Frontal cortex (tissue), 4 donors: Measurements from ENCODE around the gene LIMS2. TPM values are rescaled to one million over a fixed set of nuclear protein-coding genes. Genes with fewer than 3 reads are reported as not detected.

Source experiments
- DNase-seq, 2 donors: peaks; one replicate each; pipeline ENCODE4 v3.0.0; 2012; ENCODE audit warnings: low spot score in 2 of 2
- FAIRE-seq: peaks from 2 replicates; lab custom pipeline; 2012; peaks lifted over from hg19 to GRCh38; lab: Jason Lieb, UNC
- total RNA-seq: library from RNA; depleted of rRNA; stranded (reverse); fragments of >200 nt; gene quantifications from one replicate; pipeline ENCODE4 v1.2.3, GENCODE V29; 2014
- donor health status: control.
- donor health status: control.
- donor health status: control.

The LIMS2 gene
- total RNA-seq, 1 donor from 2014 or later = 1.2 TPM

DNA sequence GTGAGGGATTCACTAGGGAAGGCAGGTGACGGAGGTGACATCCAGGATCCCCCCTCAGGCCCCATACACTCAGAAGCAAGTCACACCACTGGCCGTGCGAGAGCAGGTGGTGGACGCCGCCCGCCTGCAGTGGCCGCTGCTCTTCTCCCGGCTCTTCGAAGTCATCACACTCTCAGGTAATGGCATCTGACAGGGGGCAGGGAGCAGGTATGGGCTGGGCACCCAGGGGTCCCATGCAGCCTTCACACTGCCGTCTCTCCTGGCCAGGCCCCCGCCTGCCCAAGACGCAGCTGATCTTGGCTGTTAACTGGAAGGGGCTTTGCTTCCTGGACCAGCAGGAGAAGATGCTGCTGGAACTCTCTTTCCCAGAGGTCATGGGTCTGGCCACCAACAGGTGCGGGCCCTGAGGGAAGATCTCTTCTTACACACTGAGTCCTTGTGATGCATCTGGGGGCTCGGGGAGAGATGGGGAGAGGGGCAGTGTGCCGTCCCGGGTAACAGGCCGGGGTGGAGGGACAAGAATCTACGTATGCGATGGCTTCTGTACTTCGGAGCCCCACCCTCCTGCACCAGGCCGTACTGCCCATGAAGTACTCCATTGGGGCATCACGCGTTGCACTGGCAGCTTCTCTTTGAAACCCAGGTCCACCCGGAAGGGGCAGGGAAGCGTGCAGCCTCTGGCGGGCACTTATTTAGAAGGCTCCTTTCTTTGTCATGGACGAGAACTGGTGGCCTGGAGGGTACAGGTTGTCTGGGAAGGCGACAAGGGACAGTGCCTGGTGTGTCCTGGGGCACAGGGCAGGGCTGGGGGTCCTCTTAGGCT is 48.2 kb downstream of the LIMS2 start:
- DNase-seq (no peak), FAIRE-seq (no peak)

DNA sequence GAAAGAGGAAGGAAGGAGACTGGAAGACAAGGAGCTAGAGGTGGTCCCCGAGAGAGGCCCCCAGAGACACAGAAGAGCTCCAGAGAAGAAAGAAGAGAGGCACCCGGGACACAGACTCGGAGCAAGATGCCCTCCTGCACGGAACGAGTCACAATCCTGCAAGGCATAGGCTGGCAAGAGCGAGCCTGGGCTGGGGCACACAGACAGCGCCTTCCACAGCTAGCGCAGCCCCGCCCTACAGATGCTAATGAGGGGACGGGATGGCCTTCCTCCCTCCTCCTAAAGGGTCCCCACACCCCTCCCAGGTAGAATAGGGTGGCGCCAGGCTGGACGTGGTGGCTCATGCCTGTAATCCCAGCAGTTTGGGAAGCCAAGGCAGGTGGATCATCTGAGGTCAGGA is 49.2 kb downstream of the LIMS2 start:
- no peak for DNase-seq
- FAIRE-seq = no peak

DNA sequence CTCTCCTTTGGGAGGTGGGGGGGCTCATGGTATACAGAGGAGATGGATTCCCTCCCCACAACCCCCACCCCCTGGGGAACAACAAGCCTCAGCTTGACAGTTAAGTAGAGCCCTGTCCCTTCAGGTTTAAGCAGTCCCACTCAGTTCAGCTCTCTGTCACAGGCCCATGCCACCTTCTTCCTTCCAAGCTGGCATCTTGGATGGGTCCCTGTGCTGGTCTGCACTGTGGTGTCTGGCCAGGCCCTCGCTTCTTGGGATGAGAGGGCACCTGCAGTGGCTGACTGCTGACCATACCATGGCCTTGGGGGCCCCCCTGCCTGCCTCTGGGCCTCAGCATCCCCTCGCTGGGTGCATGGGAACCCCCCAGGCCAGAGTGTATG is 49.8 kb downstream of the LIMS2 start:
- DNase-seq (no peak), FAIRE-seq (no peak)

DNA sequence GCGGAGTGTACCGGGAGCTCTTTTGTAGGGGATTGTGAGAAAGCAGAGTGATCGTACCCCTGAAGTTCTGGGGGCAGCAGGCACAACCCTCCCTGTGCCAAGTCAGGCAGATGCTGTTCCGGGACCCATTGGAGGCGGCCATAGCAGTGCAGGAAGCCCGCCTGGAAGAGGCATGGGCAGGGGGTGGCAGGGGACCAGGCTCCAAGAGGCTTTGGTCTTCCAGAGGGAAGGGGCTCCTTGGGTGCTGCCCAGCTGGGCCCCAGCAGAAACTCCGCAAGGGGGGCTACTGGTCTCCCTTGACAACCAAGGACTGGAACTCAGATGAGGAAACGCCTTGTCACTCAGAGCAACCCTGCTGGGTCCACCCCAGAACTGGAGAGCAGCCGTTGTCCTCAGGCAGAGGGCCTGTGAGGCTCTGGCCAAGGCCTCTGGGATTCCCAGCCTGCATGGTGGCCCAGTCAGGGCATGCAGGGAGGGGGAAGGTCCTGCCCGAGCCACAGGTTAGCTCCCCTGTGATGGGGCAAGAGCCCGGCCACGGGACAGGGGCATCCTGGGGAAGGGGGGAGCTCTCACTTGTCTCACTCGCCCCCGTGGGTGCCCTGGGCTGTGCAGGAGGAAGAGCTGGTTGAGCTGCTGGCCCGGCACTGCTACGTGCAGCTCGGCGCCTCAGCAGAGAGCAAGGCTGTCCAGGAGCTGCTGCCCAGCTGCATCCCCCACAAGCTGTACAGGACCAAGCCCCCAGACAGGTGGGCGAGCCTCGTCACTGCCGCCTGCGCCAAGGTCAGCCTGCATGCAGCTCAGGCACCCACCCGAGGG is 50.4 kb downstream of the LIMS2 start:
- FAIRE-seq = no peak
- no peak for DNase-seq

DNA sequence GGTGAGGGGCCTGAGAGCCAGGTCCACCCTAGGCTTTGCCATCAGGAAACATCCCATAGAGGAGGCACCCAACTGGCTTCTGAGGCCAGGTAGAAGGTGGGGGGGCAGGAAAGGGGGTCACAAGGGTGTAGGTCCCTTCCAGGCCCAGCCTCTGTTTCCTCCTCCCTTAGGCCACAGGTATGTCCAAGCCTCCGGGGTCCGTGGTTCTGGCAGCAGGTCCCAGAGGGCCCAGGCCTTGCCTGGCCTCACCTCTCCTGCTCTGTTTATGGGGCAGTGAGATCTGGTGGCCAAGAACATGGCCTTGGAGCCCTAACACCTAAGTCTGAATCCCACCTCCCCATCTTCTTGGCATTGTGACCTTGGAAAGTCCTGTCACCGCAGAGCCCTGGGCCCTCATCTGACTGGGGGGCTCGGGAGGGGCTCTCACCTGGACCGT is 51.0 kb downstream of the LIMS2 start:
- no peak for FAIRE-seq

DNA sequence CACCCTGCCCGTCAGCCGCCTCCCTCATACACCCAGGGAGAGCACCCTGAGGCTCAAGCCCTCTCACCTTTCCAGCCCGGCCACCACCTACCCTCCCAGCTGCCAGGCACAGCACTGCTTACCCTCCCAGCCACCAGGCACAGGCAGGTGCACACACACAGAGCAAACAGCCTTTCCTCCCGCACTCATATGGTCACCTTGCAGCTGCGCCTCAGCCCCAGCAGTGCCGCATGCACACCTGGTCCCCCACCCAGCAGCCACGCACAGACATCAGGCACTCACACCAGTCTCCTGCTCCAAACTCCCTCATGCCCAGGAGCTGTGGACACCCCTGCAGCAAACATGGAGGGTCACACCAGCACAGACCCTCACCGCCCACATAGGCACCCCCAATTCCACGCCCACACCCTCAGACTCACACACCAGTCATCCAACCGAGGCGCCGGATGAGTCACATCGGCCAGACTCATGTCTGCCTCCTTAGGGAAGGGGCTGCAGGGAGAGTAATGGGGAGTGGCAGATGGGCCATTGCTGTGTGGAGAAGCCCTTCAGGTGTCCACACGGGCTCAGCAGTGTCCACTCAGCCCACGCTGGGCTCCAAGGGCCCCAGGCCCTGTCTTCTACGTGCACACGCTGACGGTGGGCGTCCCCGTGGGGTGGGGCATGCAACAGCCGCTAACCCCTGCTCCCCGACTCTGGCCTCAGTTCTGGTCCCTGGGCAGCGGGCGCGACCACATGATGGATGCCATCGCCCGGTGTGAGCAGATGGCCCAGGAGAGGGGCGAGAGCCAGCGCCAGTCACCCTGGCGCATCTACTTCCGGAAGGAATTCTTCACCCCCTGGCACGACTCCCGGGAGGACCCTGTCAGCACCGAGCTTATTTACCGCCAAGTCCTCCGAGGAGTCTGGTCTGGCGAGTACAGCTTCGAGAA is 51.7 kb downstream of the LIMS2 start:
- FAIRE-seq = no peak
- peak in 1 of 2 donors; percentile 12 for DNase-seq

More for the DNA sequence above, 51.0 kb downstream of the LIMS2 start:
- DNase-seq = no peak

DNA sequence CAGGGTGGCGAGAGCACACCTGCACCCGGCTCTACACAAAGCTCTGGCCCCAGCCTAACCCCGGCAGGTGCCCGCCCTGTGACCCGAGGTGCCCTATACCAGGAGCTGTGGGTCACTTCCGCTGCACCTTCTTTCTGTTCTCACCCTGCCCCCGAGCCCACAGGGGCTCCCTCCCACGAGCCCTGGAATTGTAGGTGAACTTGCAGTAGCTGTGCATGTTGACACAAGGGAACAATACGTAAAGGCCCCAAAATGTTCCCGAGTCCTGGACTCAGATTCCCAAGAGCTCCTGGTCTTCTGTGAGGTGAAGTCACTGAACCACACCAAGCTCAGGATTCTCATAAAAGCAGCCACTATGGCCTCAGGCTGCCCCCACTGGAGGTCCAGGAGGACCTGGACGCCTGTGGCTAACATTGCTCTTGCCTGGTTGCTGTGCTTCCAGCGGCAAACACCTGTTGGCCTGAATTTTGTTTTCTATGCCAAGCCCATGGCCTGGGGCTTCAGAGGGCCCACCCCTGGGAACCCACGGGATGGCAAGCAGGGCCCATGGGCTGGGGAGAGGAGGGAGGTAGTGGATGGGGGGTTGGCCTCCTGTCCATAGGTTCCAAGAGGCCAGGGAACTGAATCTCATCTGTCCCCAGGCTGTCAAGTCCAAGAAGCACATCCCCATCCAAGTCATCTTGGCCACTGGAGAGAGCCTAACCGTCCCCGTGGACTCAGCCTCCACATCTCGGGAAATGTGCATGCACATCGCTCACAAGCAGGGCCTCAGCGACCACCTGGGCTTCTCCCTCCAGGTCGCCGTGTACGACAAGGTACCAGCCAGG is 52.6 kb downstream of the LIMS2 start:
- DNase-seq = peak in 1 of 2 donors; percentile 20
- no peak for FAIRE-seq

DNA sequence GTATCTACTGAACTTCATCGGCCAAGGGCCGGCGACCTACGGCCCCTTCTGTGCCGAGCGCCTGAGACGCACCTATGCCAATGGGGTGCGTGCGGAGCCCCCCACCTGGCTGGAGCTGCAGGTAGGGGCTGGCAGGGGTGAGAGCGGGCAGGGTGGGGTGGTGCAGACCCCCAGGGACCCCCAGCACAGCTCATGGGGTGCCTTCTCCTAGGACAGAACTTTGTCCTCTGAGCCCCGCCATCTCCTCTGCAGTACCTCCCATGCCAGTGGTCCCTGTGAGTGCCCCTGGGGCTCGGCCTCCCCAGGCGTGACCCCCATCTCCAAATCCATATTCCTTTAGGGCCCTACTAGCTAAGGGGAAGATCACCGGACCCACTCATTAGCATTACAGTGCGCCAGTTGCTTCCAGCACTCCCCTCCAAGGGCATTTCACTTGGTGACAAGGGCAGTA is 53.3 kb downstream of the LIMS2 start:
- no peak for FAIRE-seq
- DNase-seq = no peak

DNA sequence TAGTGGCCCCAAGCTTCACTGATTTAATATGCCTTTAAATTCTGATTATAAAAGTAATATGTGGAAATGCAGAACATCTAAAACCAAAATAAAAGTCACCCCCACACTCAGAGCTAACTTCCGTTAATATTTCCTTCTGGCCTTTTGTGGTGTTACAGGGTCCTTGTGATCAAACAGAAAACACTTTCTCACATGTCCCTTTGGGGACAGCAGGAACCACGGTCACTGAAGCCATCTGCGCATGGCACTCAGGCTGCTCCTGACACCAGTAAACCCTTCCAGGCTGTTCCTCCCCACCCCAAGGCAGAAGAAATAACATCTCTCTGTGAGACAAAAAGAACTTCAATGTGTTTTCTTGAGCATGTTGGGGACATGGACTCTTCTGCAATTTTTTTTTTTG is 54.5 kb downstream of the LIMS2 start:
- no peak for FAIRE-seq
- DNase-seq = no peak

DNA sequence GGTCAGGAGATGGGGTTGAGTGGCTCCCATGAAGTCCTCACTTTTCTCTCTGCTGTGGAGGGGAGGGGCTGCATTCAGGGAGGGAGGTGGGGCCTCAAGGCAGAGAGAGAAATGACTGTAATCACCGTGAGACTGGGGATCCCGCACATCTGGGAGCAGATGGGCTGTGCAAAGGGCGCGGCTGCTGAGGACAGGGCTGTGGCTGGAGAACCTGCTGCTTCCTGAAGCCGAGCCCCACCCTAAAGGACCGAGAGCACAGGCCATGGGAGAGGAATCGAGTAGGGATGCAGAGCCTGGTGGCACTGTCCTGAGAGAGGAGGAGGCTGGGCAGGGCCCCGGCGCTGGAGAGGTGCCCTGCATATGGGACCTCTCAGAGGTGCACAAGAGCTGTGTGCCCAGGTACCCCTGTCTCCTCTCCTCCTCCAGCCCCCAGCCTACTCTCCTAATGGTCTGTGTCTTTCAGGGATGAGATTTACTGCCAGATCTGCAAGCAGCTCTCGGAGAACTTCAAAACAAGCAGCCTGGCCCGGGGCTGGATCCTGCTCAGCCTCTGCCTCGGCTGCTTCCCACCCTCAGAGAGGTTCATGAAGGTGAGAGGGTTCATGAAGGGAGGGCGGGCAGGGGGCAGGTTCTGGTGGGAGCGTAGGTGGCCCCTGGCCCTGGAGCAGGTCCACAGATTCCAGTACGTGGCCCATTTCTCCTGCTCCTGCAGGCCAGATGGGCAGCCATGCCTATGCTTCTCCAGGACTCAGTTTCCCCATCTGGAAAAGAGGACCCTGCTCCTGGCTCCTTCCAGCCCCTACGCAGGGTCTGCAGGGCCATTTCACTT is 55.2 kb downstream of the LIMS2 start:
- DNase-seq (peak in 1 of 2 donors; percentile 25), FAIRE-seq (no peak)

DNA sequence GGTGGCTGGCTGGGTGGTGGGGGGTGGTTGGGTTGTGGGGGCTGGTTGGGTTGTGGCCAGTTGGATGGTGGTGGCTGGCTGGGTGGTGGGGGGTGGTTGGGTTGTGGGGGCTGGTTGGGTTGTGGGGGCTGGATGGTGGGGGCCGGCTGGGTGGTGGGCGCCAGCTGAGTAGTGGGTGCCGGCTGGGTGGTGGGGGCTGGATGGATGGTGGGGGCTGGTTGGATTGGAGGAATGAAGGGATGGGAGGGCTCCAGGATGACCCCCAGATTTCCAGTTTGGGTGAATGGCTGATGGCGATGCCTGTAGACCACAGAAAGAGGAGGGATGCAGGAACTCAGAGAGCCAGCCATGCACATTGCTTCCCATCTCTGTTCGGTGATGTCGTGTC is 56.1 kb downstream of the LIMS2 start:
- FAIRE-seq (no peak), DNase-seq (no peak)

DNA sequence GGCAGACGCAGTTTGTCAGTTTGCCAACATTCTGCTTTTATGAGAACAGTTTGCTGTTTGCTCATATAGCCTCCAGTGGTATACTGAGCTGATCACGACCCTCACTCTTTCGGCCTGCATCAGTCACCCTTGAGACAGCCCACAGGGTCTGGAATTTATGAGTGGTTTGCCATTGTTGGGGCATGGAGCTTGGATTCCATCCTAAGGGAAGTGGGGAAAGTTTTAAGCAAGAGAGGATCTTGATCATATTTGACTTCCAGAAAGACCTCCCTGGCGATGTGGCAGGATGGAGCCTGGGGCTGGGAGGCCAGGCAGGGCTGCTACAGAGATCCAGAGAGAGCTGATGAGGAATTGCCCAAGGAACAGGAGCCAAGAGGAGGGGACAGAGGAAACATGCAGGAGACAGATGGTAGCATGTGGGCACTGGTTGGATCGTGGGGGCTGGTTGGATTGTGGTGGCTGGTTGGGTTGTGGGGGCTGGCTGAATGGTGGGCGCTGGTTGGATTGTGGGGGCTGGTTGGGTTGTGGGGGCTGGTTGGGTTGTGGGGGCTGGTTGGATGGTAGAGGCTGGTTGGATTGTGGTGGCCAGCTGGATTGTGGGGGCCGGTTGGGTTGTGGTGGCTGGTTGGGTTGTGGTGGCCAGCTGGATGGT is 56.7 kb downstream of the LIMS2 start:
- FAIRE-seq = no peak

DNA sequence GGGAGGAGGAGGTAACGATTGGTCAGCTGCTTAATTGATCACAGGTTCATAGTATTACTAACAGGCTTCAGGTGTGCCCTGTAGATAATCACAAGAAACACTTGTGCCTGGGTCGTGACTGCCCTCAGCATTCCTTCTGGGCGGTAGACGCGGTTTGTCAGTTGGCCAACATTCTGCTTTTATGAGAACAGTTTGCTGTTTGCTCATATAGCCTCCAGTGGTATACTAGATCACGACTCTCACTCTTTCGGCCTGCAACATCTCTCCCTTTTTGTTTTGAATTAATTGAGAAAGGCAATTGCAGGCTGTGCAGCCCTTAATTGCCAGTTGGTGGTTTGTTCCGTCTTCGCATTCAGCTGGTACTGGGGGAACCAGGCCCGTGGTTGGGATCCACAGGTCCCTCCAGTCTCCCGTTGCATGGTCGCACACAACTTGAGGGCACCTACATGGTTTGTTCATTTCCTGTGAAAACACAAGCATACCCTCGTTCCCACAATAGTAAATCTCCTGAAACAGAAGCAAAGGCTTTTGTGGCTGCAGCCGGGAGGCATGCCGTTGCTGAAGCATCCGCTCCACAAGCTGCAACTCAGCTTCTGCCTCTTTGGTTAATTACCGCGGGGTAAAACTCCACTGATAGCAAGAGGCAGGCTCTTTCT is 59.7 kb downstream of the LIMS2 start:
- DNase-seq (no peak), FAIRE-seq (no peak)

More for the DNA sequence above, 56.7 kb downstream of the LIMS2 start:
- peak in 1 of 2 donors; percentile 19 for DNase-seq

DNA sequence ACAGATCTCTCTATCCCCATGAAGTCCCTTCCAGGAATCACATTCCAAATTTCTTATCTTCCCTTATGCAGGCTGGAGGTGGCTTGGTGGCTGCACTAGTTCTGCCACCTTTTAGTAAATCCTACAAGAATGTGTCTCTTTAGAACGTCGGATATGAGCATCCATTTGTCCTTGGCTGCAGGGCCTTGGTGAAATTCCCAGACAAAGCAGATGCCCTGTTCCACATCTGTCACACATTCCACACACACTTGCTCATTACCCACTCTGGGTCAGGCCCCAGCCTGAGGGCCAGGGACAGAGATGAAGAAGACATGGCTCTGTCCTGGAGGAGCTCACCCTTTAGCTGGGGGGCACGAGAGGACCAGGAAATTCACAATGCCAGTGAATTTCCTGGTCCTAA is 60.6 kb downstream of the LIMS2 start:
- DNase-seq (no peak), FAIRE-seq (no peak)

DNA sequence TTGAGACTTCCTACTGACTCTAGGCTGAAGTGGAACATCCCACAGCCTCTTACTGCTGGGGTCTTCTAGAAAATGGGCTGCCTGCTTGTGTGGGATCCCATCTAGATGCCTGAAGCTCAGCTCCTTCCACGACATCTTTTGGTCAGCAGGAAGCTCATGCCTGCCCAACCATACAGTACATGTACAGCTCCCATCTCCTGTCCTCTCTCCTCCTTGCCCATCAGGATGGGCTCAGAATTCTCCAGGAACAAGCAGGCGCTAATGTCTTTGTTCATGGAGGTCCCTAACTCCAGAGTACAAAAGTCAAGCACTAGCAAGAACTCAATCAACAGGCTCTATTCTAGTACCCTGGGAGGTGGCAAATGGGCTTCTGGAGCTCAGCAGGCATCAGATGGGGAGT is 61.1 kb downstream of the LIMS2 start:
- FAIRE-seq (no peak), DNase-seq (no peak)

DNA sequence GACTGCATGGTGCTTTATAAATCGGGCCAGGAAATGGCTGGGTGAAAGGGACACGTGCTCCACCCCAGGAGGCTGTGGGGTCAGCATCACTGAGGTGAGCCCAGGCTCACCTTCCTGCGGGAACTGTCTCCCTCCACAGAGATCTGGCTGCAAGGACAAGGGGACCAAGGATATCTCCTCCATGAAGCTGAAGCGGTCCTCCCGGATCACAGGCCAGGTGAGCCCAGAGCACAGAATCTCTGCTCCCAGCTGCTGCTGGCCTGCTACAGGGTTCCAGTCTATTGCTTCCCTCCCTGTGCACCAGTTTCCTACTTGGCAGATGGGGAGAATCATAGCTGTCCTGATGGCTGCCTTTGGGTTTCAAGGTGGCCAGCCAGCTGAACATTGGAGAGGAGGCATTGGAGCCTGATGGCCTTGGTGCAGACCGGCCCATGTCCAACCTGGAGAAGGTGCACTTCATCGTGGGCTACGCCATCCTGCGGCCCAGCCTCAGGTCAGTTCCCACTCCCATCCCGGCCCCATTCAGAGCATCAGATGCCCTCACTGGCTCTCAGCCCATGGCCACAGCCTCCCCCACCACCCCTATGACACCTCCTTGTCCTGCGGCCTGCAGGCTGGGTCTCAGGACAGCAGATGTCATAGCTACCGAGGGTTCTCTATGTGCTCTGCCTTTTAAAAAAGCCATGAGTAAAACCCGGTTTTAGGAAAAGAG is 63.1 kb downstream of the LIMS2 start:
- DNase-seq = no peak
- FAIRE-seq = no peak
